T-helper 1 cell treated with Interleukin-12 subunit alpha and Interleukin-12 subunit beta and Interleukin-4 antibody, amounts not matched to agents 30 μg/mL and 1 μg/mL, for 36 hours (primary cell): ENCODE data around the gene MAST4.

Experiments used
- H3K27ac Mint-ChIP-seq: one replicate; pipeline ENCODE4 v1.8.0; 2021; ENCODE audit warnings: mild to moderate bottlenecking, mixed read lengths
- H3K27me3 Mint-ChIP-seq: one replicate; pipeline ENCODE4 v1.8.0; 2021; ENCODE audit warnings: low read depth, mixed read lengths
- H3K36me3 Mint-ChIP-seq: one replicate; pipeline ENCODE4 v1.8.0; 2021; ENCODE audit warnings: low read depth, mixed read lengths
- H3K4me1 Mint-ChIP-seq: one replicate; pipeline ENCODE4 v1.8.0; 2021; ENCODE audit warnings: low read depth, mixed read lengths
- H3K4me3 Mint-ChIP-seq: one replicate; pipeline ENCODE4 v1.8.0; 2021; ENCODE audit warnings: mild to moderate bottlenecking, moderate library complexity, mixed read lengths
- H3K9me3 Mint-ChIP-seq: one replicate; pipeline ENCODE4 v1.8.0; 2021; ENCODE audit warnings: mixed read lengths

Gene MAST4

DNA sequence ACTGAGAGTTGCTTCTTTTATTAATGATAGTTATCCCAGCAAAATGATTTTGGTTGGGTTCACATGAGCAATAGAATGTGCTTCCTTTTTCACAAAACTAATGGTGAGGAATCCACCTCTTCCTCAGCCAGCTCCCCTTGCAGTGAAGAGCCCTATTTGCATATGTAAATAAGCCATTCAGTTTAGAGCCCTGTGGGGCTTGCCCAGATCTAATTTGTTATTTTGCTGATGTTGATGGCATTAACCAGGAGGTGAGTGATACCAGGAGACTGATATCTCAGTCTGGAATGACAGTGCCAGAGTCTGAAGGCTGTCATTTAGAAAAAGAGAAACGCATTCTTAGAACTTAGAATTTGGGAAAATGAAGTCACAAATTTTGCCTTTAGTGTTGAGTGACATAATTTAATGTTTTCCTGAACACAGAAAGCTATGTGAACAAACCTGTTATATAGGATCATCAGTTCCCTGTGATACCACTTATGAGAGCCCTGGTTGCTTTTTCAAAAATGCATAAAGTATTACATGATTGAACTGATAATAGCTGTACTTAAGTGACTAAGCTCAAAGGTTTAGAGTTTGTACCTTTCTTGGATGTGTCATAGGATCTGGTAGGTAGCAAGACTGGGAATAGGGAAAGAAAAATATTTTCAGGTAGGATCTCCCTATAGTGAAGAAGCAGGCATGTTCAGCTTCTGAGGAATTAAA is 271.6 kb downstream of the MAST4 start:
- no peak overlapping the region for H3K27ac Mint-ChIP-seq
- H3K36me3 Mint-ChIP-seq, result peaks cover 15% of the 10 kb centered on the region
- H3K4me3 Mint-ChIP-seq, result no peak overlapping the region
- H3K9me3 Mint-ChIP-seq, result no peaks in the 10 kb centered on the region
- peaks cover 23% of the 10 kb centered on the region for H3K4me1 Mint-ChIP-seq
- H3K27me3 Mint-ChIP-seq, result no peaks in the 10 kb centered on the region

DNA sequence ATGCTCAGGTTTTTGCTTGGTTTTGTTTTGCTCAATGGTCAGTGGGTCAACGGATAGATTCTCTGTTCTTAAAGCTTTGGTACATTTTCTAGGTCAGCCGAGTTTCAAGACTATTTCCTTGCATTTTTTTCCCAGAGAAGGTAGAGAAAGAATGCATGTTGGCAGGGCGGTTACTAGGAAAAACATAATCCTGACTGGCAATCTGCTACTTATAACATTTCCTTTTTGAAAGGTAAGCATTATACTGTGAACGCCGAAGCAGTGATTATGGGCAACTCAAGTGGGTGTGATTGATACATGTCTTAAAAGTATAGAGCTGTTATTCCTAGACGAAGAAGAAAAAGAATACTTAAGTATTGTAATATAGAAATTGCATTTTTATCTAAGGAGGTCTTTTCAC is 273.2 kb downstream of the MAST4 start:
- H3K27ac Mint-ChIP-seq, result no peak overlapping the region
- no peaks in the 10 kb centered on the region for H3K27me3 Mint-ChIP-seq
- no peaks in the 10 kb centered on the region for H3K9me3 Mint-ChIP-seq
- peaks cover 13% of the 10 kb centered on the region for H3K36me3 Mint-ChIP-seq
- peaks cover 16% of the 10 kb centered on the region for H3K4me1 Mint-ChIP-seq
- H3K4me3 Mint-ChIP-seq, result no peak overlapping the region

DNA sequence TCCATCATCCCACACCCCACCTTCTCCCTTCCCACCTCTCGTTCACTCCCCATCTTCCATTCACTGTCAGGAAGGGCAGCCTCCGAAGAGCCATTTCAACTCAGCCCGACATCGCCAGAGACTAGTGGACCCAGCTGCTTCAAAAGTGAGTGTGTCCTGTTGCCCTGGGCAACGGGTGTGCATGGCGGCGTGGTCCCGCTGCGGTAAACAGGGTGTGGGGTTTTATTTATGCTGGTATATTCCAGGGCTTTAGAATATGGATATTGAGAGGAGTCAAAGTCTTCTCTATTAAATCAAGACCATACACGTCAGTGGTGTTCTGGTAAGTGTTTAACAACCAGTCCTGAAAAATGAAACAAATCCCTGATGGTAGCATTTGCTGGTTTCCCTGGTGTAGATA is 274.5 kb downstream of the MAST4 start:
- Mint-ChIP-seq H3K36me3 (peaks cover 9% of the 10 kb centered on the region), H3K27me3 (no peaks in the 10 kb centered on the region), H3K27ac (no peak overlapping the region), H3K9me3 (no peaks in the 10 kb centered on the region), H3K4me3 (no peak overlapping the region), H3K4me1 (peaks cover 13% of the 10 kb centered on the region)

DNA sequence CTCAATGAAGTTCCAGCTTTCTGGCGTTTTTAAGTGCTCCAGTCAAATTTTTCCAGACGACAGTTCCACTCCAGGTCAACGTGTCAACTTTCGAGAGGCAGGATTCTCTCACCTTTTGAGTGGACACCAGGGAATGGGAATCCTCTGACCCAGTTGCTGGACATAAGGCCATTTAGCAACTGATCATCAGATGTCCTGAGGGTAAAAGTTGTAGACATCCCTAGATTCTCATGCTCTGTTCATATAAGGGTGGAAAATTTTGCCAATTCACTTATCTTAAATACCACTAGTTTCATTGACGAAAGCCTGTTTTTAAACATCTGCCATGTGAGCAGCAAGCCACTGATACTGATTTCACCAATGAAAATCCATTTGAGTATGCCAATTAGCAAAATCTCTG is 275.5 kb downstream of the MAST4 start:
- Mint-ChIP-seq H3K27ac (no peak overlapping the region), H3K9me3 (no peaks in the 10 kb centered on the region), H3K27me3 (no peaks in the 10 kb centered on the region), H3K4me3 (no peak overlapping the region), H3K36me3 (peaks cover 12% of the 10 kb centered on the region), H3K4me1 (peaks cover 12% of the 10 kb centered on the region)

DNA sequence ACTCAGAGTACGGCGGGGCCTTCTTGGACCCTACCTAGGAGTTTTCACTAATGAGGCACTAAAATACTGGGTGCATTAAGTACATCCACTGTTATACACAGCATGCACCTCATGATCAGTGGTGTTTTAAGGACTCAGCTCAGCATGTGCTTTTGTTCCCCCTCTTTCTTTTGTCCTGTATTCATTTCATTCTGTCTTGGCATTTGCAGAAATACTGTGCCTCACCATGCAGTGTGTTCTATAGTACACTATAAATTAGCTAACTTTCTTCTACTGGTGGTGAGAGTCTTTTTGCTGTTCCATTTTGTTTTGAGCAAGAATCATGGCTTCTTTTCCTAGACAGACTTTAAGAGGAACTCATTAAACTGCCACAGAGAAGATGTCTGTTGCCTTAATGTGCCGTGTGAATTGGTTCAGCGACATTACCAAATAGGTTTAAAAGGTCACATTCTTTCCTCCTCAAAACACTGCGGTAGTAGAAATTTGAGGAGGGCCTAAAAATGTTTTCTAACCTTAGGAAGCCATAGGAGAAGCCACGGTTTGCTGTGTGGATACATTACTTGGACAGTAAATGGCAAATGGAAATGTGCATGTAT is 276.6 kb downstream of the MAST4 start:
- no peaks in the 10 kb centered on the region for H3K9me3 Mint-ChIP-seq
- H3K27me3 Mint-ChIP-seq, result no peaks in the 10 kb centered on the region
- H3K4me3 Mint-ChIP-seq, result no peak overlapping the region
- peaks cover 16% of the 10 kb centered on the region for H3K4me1 Mint-ChIP-seq
- peaks cover 16% of the 10 kb centered on the region for H3K36me3 Mint-ChIP-seq
- H3K27ac Mint-ChIP-seq, result no peak overlapping the region

DNA sequence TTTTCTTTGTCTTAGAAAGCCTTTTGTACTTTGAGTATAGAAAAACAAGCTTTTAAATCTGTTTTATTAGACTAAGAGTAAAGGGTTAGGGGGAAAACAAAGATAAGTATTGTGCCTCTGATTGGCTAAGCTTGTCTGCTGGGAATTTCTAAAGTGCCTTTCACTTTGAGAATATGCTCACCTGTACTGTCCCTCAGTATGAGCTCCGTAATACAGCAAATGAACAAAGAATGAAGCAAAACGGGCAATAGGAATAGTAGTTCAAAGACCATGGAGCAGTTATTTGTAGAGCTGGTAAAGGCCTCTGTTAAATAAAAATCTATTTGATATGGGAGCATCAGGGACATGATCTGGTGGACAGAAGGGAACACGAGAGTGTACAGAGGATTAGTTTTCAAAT is 277.8 kb downstream of the MAST4 start:
- Mint-ChIP-seq H3K36me3 (peaks cover 18% of the 10 kb centered on the region), H3K4me3 (no peak overlapping the region), H3K9me3 (no peaks in the 10 kb centered on the region), H3K4me1 (peaks cover 21% of the 10 kb centered on the region), H3K27ac (no peak overlapping the region), H3K27me3 (no peaks in the 10 kb centered on the region)

DNA sequence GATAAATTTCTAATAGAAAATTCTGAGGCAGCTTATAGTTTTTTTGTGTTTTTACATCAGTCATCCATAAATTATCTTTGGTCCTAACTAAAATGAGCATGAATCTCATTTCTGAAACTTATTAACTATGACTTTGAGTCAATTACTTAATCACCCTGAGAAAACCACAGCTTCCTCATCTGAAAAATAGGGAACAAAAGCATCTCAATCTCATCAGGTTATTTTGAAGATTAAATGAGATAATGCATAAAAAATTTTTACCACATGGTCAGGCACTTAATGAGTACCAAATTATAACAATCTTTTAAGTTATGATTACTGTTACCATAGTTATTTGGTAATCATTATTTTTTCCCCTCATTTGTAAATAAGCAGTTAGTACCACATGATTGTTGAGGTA is 279.1 kb downstream of the MAST4 start:
- Mint-ChIP-seq H3K36me3 (peaks cover 26% of the 10 kb centered on the region), H3K4me1 (peaks cover 19% of the 10 kb centered on the region), H3K27me3 (no peaks in the 10 kb centered on the region), H3K9me3 (no peaks in the 10 kb centered on the region), H3K27ac (no peak overlapping the region), H3K4me3 (no peak overlapping the region)

DNA sequence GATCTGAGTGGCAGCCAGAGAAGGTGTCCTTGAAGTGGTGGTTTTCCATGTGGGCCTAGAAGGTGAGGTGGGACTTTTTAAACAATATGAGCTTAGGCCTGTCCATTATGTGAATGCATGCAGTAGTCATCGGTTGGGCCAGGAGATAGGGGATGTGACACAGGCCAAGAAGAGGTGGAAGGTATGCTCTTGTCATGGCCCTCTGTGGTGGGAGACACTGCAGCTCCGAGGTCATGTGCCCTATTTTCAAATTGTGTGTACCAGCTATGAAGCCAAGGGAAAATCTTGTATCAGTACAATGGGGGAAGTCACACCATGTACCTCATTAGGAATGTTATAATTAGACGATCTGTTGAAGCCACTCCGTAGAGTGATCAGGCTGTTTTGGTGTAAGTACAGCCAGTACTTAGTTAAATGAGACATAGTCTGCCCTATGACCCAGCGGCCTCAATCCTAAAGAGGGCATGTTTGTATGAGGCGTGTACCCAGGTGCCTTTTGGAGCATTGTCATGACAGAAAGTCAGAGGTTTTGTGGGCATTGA is 280.1 kb downstream of the MAST4 start:
- H3K4me1 Mint-ChIP-seq, result peaks cover 20% of the 10 kb centered on the region
- H3K27me3 Mint-ChIP-seq, result no peaks in the 10 kb centered on the region
- H3K4me3 Mint-ChIP-seq, result no peak overlapping the region
- H3K27ac Mint-ChIP-seq, result no peak overlapping the region
- no peaks in the 10 kb centered on the region for H3K9me3 Mint-ChIP-seq
- H3K36me3 Mint-ChIP-seq, result peaks cover 25% of the 10 kb centered on the region

DNA sequence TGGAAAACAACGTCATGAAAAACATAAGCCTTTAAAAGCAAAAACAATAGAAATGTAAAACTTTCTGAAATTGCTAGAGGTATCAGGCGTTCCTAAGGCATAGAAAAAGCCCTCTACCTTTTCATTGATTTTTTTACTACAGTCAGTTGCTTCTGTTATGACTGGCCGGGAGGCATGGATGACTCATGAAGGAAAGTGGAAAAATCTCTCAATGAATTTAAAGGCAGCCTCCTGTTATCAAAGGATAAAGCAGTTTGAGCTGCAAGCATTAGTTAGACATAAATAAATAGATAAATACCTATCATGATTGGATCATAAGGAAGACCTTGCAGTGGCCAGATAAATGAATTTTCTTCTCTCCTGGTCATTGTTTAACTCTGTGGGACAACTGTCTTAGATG is 281.6 kb downstream of the MAST4 start:
- Mint-ChIP-seq H3K4me3 (no peak overlapping the region), H3K27ac (no peak overlapping the region), H3K9me3 (no peaks in the 10 kb centered on the region), H3K4me1 (peaks cover 25% of the 10 kb centered on the region), H3K36me3 (peaks cover 29% of the 10 kb centered on the region), H3K27me3 (no peaks in the 10 kb centered on the region)

DNA sequence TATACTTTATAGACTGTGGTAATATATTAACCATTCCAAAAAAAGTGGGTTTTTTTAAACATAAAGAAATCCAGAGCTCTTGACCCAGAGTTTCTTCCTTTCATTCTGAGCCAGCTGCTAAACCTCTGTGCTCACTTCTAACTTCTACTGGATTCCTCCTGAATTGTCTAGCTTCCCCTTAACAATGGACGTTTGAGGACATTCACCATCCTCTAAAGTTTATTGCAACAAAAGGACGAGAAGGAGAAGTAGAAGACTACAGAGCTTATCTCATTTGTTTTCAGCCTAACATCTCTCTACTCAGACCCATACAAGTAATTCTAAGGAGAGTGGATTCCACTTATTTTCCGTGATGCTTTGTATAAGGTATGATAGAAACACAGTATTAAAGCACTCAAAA is 284.2 kb downstream of the MAST4 start:
- H3K27ac Mint-ChIP-seq, result no peak overlapping the region
- H3K36me3 Mint-ChIP-seq, result peaks cover 42% of the 10 kb centered on the region
- H3K9me3 Mint-ChIP-seq, result no peaks in the 10 kb centered on the region
- H3K27me3 Mint-ChIP-seq, result no peaks in the 10 kb centered on the region
- peaks cover 19% of the 10 kb centered on the region for H3K4me1 Mint-ChIP-seq
- H3K4me3 Mint-ChIP-seq, result no peak overlapping the region

DNA sequence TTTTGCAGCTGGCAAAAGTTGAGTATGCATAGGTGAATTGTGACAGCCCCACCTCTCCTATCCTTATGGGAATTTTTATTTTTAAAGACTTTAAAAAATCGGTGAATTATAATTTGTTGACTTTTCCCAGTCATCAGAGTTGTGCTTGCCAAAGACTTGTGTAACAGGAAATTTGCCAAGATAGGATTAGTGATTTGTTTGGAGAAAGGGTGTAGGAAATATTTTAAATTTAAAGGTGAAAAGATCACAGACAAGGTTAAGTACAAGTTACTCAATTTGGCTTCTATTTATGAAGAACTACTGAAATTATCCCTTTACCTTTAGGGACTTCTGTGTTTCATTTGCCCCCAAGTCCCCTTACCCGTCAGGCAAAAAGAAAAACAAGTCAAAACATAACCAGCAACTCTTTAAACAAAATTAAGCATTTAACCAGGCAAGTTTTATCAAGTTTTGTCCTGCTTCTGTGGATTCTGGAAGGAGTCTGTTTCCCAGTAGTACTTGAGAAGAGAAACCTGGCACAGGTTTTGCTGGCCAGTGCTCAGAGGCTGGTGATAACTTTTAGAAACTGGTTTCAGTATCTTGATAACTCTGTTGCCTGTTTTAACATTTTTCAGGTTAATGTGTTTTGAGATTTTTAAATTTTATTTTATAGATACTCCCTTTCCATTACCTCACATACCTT is 285.4 kb downstream of the MAST4 start:
- Mint-ChIP-seq H3K4me1 (peaks cover 21% of the 10 kb centered on the region), H3K9me3 (no peaks in the 10 kb centered on the region), H3K27me3 (no peaks in the 10 kb centered on the region), H3K36me3 (peaks cover 42% of the 10 kb centered on the region), H3K27ac (no peak overlapping the region), H3K4me3 (no peak overlapping the region)

DNA sequence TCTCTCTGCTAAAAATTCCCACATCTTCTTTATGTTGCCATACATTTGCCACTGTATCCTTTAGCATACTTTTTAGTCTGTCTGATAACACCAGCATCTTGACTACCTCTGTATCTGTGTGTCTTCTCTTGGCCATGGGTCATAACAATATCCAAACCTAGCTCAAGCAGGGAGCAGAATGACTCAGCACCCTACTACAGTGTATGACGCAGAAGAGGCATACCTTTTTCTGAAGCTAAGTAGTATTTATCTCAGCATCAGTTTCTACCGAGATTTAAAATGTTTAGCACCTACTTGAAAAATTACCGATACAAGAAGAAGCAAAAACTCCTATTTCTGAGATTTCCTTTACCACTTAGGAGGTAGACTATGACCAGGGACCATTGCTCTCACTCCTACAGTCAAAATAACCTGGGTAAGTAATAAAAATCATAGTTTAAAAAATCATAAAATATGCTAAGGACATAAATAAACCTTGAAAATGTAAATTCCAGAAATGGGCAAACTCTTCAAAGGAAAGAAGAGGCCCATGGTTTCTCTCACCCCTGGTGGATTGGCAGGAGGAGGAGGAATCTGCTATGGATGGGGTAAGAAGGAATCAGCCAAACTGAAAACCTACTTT is 286.5 kb downstream of the MAST4 start:
- no peaks in the 10 kb centered on the region for H3K27me3 Mint-ChIP-seq
- H3K27ac Mint-ChIP-seq, result no peak overlapping the region

DNA sequence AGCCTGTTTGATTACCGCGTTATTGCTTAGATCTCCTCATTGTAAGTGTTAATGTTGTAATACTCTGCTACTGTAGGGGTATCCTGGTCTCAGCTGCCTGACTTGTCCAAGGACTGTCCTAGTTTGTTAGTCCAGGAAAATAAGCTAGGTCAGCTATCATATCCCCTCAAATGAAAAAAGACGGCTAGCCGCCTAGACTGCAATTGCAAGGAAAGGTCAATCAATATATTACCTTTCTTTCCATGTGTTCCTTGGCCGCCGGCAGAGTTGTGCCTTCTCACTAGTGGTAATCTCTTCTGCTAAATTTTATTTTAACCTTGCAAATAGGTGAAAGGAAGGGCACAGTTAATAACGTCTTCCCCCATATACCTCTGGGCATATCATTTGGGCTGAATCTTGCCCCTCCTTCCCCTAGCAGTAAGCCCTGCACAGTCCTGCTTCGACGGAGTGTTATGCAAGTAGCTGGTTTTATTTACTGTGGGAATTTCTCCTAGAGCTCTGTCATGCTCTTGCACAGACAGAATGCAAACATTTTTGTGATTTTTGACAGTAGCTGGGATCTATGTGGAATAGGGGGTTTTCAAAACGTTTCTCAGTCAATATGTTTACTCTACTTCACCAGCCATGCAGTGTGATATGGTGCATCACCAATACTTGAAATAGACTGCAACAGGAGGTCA is 288.5 kb downstream of the MAST4 start:
- Mint-ChIP-seq H3K36me3 (peaks cover 36% of the 10 kb centered on the region), H3K9me3 (no peaks in the 10 kb centered on the region), H3K27me3 (peaks cover 7% of the 10 kb centered on the region), H3K27ac (no peak overlapping the region), H3K4me3 (no peak overlapping the region), H3K4me1 (peaks cover 15% of the 10 kb centered on the region)

More for the DNA sequence above, 286.5 kb downstream of the MAST4 start:
- Mint-ChIP-seq H3K4me1 (peaks cover 16% of the 10 kb centered on the region), H3K9me3 (no peaks in the 10 kb centered on the region), H3K36me3 (peaks cover 39% of the 10 kb centered on the region), H3K4me3 (no peak overlapping the region)

DNA sequence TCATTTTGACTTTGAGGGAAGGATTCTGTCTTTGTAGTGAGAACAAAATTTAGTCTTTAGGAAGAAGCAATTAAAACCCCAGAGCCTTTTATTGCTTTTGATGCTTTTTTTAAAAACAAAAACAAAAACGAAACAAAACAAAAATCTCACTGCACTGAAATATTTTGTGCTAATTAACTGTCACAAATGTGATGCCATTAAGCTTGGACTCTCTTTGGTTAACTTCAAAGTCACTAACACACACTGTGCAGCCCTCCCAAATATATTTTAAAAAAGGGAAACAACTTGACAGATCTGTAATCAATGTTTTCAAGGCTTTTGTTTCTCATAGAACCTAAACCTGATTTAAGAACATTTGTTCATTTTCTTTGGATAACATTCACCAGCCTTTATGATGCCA is 290.7 kb downstream of the MAST4 start:
- no peak overlapping the region for H3K27ac Mint-ChIP-seq
- H3K4me1 Mint-ChIP-seq, result peaks cover 21% of the 10 kb centered on the region
- H3K9me3 Mint-ChIP-seq, result no peaks in the 10 kb centered on the region
- peaks cover 40% of the 10 kb centered on the region for H3K36me3 Mint-ChIP-seq
- H3K27me3 Mint-ChIP-seq, result peaks cover 14% of the 10 kb centered on the region
- H3K4me3 Mint-ChIP-seq, result no peak overlapping the region
